ENCODE measurements around the gene PPP6R3. TPM values are rescaled to one million over a fixed set of nuclear protein-coding genes. Genes with fewer than 3 reads are reported as not detected.

PPP6R3 gene
- total RNA-seq, 1 experiment from 2014 or later, result 129 TPM

DNA sequence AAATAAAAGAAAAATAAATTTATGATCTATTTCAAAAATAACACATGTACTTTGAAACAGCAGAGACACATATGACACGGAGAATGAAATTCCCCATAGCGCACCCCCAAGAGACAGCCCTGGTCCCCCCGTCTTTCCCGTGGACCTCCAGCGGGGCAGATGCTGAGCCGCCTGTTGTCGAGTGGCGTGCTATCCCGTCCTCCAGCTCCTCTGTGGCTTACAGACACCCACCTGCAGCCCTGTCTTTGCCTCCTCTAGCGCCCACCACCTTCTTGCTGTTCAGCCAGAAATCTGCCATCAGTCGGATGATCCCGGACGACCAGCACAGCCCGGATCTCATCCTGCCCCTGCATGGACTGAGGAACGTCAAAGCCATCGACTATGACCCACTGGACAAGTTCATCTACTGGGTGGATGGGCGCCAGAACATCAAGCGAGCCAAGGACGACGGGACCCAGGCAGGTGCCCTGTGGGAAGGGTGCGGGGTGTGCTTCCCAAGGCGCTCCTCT lies 44.4 kb upstream of the PPP6R3 start:
- Histone ChIP-seq H3K4me1 (replicated peaks; ENCODE audit: insufficient read depth) (no peaks in the 10 kb centered on the region), H3K9me2 (ENCODE audit: insufficient read depth) (no peaks in the 10 kb centered on the region), H2AFZ (no peak overlapping the region), H3F3A (ENCODE audit: insufficient read depth, low read depth) (0 out of 2 replicates have a peak, but pooled peaks cover 2% of the 10 kb centered on the region), H3K27me3 (ENCODE audit: insufficient read depth, low read depth) (no peaks in the 10 kb centered on the region), H3K4me3 (no peak overlapping the region), H3K79me2 (ENCODE audit: low read depth) (no peaks in the 10 kb centered on the region), H4K20me1 (ENCODE audit: insufficient read depth) (peaks cover 18% of the 10 kb centered on the region; the same call in 1 of the 2 replicates), H3K27ac (no peak overlapping the region), H3K9me3 (ENCODE audit: insufficient read depth, low read depth) (no peaks in the 10 kb centered on the region), H3K36me3 (ENCODE audit: low read depth) (peaks cover 17% of the 10 kb centered on the region), H3K4me2 (no peak overlapping the region)
- intact Hi-C loops (cut with micrococcal nuclease; ENCODE audit: unreplicated experiment), result no loop called here
- ChIA-PET POLR2A (ENCODE audit: unreplicated experiment) (no interaction called here), CTCF (no interaction called here)
- TF ChIP-seq CTCF (conservative IDR thresholded peaks at IDR 0.05) (no peak), EZH2 (IDR thresholded peaks at IDR 0.05; ENCODE audit: low read depth) (no peak)
- no TSS peak for BruUV-seq (replicated peaks)
- DNase-seq, result no peak

DNA sequence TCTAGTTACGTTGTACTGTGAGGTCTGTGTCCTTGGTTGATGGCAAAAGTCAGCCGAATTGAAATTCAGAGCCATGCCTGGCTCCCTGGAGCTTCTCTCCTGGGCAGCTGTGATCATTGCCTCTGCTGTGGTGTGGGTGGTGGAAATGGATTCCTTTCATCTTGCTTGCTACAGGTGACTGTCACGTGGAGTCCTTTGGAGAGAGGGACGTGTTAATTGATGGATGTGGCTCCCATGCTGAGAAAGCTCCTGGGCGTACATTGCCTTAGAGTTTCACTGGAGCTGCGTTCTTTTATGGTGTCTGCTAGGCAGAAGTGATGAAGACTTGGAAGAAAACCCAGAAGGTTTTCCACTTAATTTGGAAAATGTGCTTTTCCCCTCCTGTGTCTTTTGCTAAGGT lies 41.9 kb upstream of the PPP6R3 start:
- H4K20me1 ChIP-seq (ENCODE audit: insufficient read depth), result peaks cover 24% of the 10 kb centered on the region; the same call in 1 of the 2 replicates
- CTCF ChIA-PET, result no interaction called here
- POLR2A ChIA-PET (ENCODE audit: unreplicated experiment), result interaction anchor here (0.7 kb wide), 1 partner anchor 13 kb away, joined by 3 read pairs; no protein-coding TSS in a partner anchor
- H3F3A ChIP-seq (ENCODE audit: insufficient read depth, low read depth), result 0 out of 2 replicates have a peak, but pooled peaks cover 2% of the 10 kb centered on the region
- H3K27ac ChIP-seq, result no peak overlapping the region
- no peak overlapping the region for H3K4me2 ChIP-seq
- TF ChIP-seq CTCF (conservative IDR thresholded peaks at IDR 0.05), result no peak
- no peak for TF ChIP-seq EZH2 (IDR thresholded peaks at IDR 0.05; ENCODE audit: low read depth)
- H2AFZ ChIP-seq, result no peak overlapping the region
- no TSS peak for BruUV-seq (replicated peaks)
- no peaks in the 10 kb centered on the region for H3K4me1 ChIP-seq (replicated peaks; ENCODE audit: insufficient read depth)
- no peak overlapping the region for H3K4me3 ChIP-seq
- no peaks in the 10 kb centered on the region for H3K9me3 ChIP-seq (ENCODE audit: insufficient read depth, low read depth)
- intact Hi-C loops (cut with micrococcal nuclease; ENCODE audit: unreplicated experiment), result no loop called here
- H3K36me3 ChIP-seq (ENCODE audit: low read depth), result peaks cover 12% of the 10 kb centered on the region
- H3K9me2 ChIP-seq (ENCODE audit: insufficient read depth), result no peaks in the 10 kb centered on the region
- H3K27me3 ChIP-seq (ENCODE audit: insufficient read depth, low read depth), result no peaks in the 10 kb centered on the region
- no peak for DNase-seq
- H3K79me2 ChIP-seq (ENCODE audit: low read depth), result no peaks in the 10 kb centered on the region

DNA sequence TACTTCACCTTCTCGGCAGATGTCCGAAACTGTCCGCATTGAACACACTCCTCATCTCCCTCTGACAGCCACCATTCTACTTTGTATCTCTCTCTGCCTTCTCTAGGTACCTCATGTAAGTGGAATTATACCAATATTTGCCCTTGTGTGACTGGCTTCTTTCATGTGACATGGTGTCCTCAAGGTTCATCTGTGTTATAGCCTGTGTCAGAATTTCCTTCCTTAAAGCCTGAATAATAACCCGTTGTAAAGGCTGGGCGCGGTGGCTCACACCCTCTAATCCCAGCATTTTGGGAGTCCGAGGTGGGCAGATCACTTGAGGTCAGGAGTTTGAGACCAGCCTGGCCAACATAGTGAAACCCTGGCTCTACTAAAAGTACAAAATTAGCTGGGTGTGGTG lies 40.4 kb upstream of the PPP6R3 start:
- H3K4me3 ChIP-seq, result no peak overlapping the region
- H4K20me1 ChIP-seq (ENCODE audit: insufficient read depth), result peaks cover 24% of the 10 kb centered on the region; the same call in 1 of the 2 replicates
- H3K27me3 ChIP-seq (ENCODE audit: insufficient read depth, low read depth), result no peaks in the 10 kb centered on the region
- TF ChIP-seq CTCF (conservative IDR thresholded peaks at IDR 0.05) (no peak), EZH2 (IDR thresholded peaks at IDR 0.05; ENCODE audit: low read depth) (no peak)
- ChIA-PET CTCF (no interaction called here), POLR2A (ENCODE audit: unreplicated experiment) (no interaction called here)
- no peaks in the 10 kb centered on the region for H3K9me2 ChIP-seq (ENCODE audit: insufficient read depth)
- DNase-seq, result no peak
- no peaks in the 10 kb centered on the region for H3K4me1 ChIP-seq (replicated peaks; ENCODE audit: insufficient read depth)
- no peak overlapping the region for H3K4me2 ChIP-seq
- intact Hi-C loops (cut with micrococcal nuclease; ENCODE audit: unreplicated experiment), result no loop called here
- H3K9me3 ChIP-seq (ENCODE audit: insufficient read depth, low read depth), result no peaks in the 10 kb centered on the region
- H3K36me3 ChIP-seq (ENCODE audit: low read depth), result peaks cover 9% of the 10 kb centered on the region; the same call in 1 of the 2 replicates
- H3F3A ChIP-seq (ENCODE audit: insufficient read depth, low read depth), result 0 out of 2 replicates have a peak, but pooled peaks cover 2% of the 10 kb centered on the region
- BruUV-seq (replicated peaks), result no TSS peak
- no peak overlapping the region for H3K27ac ChIP-seq
- no peaks in the 10 kb centered on the region for H3K79me2 ChIP-seq (ENCODE audit: low read depth)
- H2AFZ ChIP-seq, result no peak overlapping the region
